GM12872 (cell line): ENCODE data around the gene CARM1.

Source experiments
- TF ChIP-seq, protein P1 (sequence below): IDR thresholded peaks from 3 replicates; pipeline ENCODE4 v1.5.1; 2011; ENCODE audit warnings: low read depth, mild to moderate bottlenecking, low read length, moderate library complexity; ENCODE audit not compliant: insufficient read depth

The CARM1 gene

DNA sequence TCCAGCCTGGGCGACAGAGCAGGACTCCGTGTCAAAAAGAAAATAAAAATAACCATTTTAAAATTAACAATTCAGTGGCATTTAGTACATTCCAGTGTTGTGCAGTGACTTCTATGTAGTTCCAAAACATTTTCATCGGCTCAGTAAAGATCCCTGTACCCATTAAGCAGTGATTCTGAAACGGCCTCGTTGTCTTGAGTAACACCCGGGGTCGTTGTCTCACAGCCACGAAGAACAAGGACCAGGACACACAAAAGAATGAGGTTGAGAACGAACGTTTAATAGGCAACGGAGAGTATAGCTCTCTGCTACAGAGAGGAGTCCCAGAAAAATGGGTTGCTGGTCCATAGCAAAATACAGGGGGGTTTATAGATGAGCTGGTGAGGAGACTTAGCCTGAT, 33.0 kb upstream of the CARM1 start:
- TF ChIP-seq, protein P1, sequence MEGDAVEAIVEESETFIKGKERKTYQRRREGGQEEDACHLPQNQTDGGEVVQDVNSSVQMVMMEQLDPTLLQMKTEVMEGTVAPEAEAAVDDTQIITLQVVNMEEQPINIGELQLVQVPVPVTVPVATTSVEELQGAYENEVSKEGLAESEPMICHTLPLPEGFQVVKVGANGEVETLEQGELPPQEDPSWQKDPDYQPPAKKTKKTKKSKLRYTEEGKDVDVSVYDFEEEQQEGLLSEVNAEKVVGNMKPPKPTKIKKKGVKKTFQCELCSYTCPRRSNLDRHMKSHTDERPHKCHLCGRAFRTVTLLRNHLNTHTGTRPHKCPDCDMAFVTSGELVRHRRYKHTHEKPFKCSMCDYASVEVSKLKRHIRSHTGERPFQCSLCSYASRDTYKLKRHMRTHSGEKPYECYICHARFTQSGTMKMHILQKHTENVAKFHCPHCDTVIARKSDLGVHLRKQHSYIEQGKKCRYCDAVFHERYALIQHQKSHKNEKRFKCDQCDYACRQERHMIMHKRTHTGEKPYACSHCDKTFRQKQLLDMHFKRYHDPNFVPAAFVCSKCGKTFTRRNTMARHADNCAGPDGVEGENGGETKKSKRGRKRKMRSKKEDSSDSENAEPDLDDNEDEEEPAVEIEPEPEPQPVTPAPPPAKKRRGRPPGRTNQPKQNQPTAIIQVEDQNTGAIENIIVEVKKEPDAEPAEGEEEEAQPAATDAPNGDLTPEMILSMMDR, result no peak

DNA sequence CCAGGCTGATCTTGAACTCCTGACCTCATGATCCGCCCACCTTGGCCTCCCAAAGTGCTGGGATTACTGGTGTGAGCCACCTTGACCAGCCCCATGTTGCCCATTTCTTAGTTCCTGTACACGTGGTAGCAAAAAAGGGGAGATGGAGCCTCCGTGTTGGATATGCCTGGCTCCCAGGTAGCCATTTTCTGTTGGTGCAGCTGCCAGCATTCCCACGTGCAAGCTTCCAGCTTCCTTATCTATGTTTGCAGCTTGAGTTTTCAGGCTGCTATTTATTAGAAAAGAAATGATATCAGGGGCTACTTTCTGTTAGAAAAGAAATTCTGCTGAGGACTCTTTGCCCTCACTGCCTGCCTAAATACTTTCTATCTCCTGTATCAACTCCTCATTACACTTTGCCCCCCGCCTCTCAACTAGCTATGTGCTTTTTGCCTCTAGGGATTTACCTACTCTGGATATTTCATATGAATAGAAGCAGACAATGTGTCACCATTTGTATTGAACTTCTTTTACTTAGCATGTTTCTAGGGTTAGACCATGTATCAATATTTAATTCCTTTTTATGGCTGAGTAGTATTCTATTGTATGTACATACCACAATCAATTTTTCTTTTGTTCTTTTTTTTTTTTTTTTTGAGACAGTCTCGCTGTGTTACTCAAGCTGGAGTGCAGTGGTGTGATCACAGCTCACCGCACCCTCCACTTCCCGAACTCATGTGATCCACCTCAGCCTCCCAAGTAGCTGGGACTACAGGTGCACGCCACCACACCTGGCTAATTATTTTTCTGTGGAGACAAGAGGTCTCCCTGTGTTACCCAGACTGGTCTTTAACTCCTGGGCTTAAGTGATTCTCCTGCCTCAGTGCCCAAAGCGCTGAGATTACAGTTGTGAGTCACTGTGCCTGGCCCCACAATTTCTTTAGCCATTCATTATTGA, 32.0 kb upstream of the CARM1 start:
- TF ChIP-seq, protein P1, result no peak

DNA sequence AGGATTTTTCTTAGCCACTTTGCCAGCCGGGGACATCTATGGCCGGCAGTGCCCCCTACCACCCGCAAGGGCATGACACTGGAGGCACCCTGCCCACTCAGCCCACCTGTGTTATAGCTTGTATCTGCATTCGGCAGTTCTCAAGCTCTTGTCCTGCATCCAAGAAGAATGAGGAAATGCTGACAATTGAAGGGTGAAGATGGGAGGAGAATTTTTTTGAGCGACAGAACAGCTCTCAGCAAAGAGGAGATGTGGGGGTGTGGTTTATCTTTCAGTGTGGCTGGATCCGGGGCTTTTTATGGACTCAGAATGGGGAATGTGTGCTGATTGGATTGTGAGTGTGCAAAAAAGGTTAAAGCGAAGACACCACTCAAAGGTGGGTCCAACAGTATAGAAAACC, 28.6 kb upstream of the CARM1 start:
- TF ChIP-seq, protein P1, result no peak

DNA sequence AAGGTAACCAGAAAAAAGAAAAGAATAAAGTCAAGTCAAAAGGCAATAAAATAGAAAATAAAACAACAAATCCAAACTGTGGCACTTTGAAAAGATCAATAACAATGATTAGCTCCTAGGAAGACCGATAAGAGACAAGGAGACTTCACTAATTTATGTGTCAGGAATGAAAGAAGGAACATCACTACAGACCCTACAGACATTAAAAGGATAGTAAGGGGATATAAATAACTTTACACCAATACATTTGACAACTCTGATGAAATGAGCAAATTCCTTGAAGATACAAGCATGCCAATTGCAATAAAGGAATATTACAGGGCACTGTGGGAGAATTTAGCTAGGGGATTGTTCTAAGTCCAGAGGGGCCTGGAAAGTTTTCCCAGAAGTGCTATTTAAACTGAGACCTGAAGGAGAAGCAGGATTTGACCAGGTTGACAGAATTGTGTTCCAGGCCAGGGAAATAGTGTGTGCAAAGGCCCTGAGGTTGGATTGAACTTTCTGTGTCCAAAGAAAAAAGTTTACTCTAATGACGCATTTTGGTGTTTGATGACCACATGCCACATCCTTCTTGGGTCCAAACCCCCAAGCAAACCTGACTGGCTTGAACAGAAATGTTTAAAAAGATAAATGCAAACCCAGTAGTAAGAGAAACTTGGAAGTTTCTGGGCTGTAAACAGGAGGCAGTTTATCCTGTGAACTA, 24.7 kb upstream of the CARM1 start:
- TF ChIP-seq, protein P1, result no peak

DNA sequence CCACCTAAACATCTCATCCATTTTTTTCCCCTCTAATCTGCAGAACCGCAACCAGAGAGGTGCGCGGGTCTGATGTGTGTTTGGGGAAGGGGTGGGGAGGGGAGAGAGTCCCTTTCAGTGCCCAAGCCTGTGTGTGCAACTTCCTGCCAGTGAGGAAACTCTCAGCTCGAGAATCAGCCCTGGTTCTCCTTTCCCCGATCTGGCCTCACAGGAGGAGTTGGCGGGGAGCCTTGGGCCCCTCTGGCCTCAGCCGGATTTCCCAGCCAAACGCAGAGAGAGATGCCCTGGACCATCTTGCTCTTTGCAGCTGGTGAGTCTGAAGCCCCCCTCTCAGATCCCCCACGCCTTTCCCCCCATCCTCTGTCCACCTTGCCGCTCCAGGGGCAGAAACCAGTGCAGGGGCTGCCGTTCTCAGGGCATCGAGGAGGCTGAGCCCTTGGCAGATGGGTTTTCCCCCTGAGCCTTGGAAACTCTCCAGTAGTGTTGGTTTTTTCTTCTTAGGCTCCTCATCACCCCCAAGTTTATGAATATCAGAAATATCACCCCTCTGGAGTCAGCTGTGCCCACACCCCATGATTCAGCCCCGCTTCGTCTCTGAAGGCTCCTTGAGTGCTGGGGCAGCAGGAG, 23.0 kb upstream of the CARM1 start, which contains the start of gene C19orf38:
Gene C19orf38 (plus strand): TSS at position 186 of the 627 bp plus-strand sequence. CDS start 94 bp downstream, at position 280.
- TF ChIP-seq, protein P1, result no peak

DNA sequence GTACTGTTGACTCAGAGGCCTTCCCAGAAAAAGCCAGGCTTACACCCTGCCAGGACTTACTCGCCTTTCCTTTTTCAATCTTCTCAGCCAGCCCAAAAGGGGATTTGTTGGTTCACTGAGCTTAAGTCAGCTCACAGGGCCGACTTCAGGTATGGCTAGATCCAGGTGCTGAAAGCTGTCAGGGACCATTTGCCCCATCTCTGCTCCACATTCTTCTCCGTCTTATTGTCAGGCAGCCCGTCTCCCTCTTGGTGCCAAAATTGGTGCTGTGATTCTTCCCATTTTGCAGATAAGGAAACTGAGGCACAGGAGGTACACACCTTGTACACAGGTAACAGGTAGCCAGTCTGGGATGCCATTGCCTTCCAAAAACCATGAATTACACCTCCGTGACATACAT, 20.7 kb upstream of the CARM1 start:
- TF ChIP-seq, protein P1, result no peak
